ENCODE data around the gene CAMK1D.

CAMK1D gene

DNA sequence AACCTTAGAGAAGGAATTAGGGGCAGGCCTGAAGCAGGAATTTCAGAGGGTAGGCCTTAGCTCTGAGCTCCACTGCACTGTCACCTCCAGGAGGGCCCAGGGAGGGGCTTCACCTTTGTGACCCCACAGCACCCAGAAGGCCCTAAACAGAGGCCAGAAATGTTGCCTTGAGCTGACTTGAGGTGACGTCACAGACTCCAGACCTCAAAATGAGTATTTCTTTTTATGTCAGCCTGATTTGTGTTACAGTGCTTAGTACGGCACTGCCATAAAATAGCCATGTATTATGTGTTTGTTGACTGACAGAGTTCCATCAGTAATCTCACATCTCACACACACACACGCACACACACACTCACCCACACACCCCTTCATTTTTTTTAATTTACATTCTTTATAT is 440.9 kb downstream of the CAMK1D start:
- no peak for ATAC-seq
- no peak for TF ChIP-seq ZNF8 (CRISPR knock-in tag; IDR thresholded peaks at IDR 0.05)

DNA sequence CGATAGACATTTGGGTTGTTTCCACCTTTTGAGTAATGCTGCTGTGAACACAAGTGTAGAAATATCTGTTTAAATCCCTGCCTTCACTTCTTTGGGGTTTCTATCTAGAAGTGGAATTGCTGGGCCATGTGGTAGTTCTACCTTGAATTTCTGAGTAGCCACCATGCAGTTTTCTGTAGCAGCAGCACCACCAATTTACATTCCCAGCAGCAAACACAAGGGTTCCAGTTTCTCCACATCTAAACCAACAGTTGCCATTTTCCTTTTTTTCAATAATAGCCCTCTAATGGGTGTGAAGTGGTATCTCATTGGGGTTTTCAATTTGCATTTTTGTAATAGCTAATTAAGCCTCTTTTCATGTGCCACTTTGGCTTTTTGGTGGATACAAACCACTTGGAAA is 442.4 kb downstream of the CAMK1D start:
- ATAC-seq: no peak
- TF ChIP-seq ZFP30 (CRISPR knock-in tag; IDR thresholded peaks at IDR 0.05): no peak
- TF ChIP-seq, protein P1, sequence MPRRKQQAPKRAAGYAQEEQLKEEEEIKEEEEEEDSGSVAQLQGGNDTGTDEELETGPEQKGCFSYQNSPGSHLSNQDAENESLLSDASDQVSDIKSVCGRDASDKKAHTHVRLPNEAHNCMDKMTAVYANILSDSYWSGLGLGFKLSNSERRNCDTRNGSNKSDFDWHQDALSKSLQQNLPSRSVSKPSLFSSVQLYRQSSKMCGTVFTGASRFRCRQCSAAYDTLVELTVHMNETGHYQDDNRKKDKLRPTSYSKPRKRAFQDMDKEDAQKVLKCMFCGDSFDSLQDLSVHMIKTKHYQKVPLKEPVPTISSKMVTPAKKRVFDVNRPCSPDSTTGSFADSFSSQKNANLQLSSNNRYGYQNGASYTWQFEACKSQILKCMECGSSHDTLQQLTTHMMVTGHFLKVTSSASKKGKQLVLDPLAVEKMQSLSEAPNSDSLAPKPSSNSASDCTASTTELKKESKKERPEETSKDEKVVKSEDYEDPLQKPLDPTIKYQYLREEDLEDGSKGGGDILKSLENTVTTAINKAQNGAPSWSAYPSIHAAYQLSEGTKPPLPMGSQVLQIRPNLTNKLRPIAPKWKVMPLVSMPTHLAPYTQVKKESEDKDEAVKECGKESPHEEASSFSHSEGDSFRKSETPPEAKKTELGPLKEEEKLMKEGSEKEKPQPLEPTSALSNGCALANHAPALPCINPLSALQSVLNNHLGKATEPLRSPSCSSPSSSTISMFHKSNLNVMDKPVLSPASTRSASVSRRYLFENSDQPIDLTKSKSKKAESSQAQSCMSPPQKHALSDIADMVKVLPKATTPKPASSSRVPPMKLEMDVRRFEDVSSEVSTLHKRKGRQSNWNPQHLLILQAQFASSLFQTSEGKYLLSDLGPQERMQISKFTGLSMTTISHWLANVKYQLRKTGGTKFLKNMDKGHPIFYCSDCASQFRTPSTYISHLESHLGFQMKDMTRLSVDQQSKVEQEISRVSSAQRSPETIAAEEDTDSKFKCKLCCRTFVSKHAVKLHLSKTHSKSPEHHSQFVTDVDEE (CRISPR knock-in tag; IDR thresholded peaks at IDR 0.05): no peak
- TF ChIP-seq SNAI2 (CRISPR knock-in tag; IDR thresholded peaks at IDR 0.05): no peak
- no peak for TF ChIP-seq ARNTL (CRISPR knock-in tag; IDR thresholded peaks at IDR 0.05; ENCODE audit: borderline replicate concordance, low read depth)
- no peak for TF ChIP-seq TOX (CRISPR knock-in tag; IDR thresholded peaks at IDR 0.05; ENCODE audit: borderline replicate concordance)
- TF ChIP-seq TCF4 (CRISPR knock-in tag; IDR thresholded peaks at IDR 0.05; ENCODE audit: borderline replicate concordance): no peak
- TF ChIP-seq ISL1 (CRISPR knock-in tag; IDR thresholded peaks at IDR 0.05): no peak
- TF ChIP-seq, protein P2, sequence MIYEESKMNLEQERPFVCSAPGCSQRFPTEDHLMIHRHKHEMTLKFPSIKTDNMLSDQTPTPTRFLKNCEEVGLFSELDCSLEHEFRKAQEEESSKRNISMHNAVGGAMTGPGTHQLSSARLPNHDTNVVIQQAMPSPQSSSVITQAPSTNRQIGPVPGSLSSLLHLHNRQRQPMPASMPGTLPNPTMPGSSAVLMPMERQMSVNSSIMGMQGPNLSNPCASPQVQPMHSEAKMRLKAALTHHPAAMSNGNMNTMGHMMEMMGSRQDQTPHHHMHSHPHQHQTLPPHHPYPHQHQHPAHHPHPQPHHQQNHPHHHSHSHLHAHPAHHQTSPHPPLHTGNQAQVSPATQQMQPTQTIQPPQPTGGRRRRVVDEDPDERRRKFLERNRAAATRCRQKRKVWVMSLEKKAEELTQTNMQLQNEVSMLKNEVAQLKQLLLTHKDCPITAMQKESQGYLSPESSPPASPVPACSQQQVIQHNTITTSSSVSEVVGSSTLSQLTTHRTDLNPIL (CRISPR knock-in tag; IDR thresholded peaks at IDR 0.05; ENCODE audit: low read depth): no peak
- TF ChIP-seq ZFP3 (CRISPR knock-in tag; IDR thresholded peaks at IDR 0.05): no peak
- TF ChIP-seq ESRRG (CRISPR knock-in tag; IDR thresholded peaks at IDR 0.05): no peak
- TF ChIP-seq, protein P3, sequence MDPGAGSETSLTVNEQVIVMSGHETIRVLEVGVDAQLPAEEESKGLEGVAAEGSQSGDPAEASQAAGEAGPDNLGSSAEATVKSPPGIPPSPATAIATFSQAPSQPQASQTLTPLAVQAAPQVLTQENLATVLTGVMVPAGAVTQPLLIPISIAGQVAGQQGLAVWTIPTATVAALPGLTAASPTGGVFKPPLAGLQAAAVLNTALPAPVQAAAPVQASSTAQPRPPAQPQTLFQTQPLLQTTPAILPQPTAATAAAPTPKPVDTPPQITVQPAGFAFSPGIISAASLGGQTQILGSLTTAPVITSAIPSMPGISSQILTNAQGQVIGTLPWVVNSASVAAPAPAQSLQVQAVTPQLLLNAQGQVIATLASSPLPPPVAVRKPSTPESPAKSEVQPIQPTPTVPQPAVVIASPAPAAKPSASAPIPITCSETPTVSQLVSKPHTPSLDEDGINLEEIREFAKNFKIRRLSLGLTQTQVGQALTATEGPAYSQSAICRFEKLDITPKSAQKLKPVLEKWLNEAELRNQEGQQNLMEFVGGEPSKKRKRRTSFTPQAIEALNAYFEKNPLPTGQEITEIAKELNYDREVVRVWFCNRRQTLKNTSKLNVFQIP (CRISPR knock-in tag; IDR thresholded peaks at IDR 0.05; ENCODE audit: borderline replicate concordance, low read depth): no peak
- TF ChIP-seq PPARA (CRISPR knock-in tag; IDR thresholded peaks at IDR 0.05; ENCODE audit: borderline replicate concordance): no peak

DNA sequence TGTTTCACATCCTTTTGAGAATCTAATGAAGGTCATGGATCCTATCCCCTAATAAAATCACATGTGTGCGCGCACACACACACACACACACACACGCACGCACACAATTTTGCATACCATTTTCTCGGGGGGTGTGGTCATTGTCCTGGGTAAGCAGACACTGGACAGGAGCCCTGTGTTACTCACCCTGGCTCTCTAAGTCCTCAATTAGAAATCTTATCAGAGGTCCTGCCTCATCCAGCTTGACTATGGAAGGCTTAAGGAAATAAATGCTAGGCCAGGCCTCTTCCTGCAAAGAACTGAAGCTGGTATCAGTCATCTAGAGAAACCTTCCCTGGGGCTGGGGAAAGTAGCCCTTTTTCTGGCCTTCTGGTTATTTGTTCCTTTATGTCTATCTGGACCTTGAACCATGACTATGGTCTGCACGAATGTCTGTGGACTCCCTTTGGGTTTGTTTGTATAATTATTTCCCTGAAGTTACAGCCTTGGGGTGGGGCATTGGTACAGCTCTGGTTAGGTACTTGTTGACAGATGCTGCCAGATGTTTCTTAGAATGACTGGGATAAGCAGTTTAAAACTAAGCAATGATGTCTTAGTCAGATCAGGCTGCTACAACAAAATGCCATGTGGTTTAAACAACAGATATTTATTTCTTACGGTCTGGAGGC is 443.7 kb downstream of the CAMK1D start:
- ATAC-seq: no peak
- TF ChIP-seq PPARA (CRISPR knock-in tag; IDR thresholded peaks at IDR 0.05; ENCODE audit: borderline replicate concordance): no peak
- no peak for TF ChIP-seq ZC3H10 (CRISPR knock-in tag; IDR thresholded peaks at IDR 0.05)
- TF ChIP-seq TOX (CRISPR knock-in tag; IDR thresholded peaks at IDR 0.05; ENCODE audit: borderline replicate concordance): no peak
- no peak for TF ChIP-seq ARNTL (CRISPR knock-in tag; IDR thresholded peaks at IDR 0.05; ENCODE audit: borderline replicate concordance, low read depth)
- no peak for TF ChIP-seq ISL1 (CRISPR knock-in tag; IDR thresholded peaks at IDR 0.05)
- TF ChIP-seq TCF4 (CRISPR knock-in tag; IDR thresholded peaks at IDR 0.05; ENCODE audit: borderline replicate concordance): no peak
- TF ChIP-seq, protein P4, sequence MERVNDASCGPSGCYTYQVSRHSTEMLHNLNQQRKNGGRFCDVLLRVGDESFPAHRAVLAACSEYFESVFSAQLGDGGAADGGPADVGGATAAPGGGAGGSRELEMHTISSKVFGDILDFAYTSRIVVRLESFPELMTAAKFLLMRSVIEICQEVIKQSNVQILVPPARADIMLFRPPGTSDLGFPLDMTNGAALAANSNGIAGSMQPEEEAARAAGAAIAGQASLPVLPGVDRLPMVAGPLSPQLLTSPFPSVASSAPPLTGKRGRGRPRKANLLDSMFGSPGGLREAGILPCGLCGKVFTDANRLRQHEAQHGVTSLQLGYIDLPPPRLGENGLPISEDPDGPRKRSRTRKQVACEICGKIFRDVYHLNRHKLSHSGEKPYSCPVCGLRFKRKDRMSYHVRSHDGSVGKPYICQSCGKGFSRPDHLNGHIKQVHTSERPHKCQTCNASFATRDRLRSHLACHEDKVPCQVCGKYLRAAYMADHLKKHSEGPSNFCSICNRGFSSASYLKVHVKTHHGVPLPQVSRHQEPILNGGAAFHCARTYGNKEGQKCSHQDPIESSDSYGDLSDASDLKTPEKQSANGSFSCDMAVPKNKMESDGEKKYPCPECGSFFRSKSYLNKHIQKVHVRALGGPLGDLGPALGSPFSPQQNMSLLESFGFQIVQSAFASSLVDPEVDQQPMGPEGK (CRISPR knock-in tag; IDR thresholded peaks at IDR 0.05; ENCODE audit: borderline replicate concordance): no peak
- no peak for TF ChIP-seq ZNF8 (CRISPR knock-in tag; IDR thresholded peaks at IDR 0.05)
- TF ChIP-seq GLIS3 (CRISPR knock-in tag; IDR thresholded peaks at IDR 0.05): no peak
- TF ChIP-seq, protein P2 (CRISPR knock-in tag; IDR thresholded peaks at IDR 0.05; ENCODE audit: low read depth): no peak
- no peak for TF ChIP-seq BACH2 (CRISPR knock-in tag; IDR thresholded peaks at IDR 0.05; ENCODE audit: borderline replicate concordance)

Measured in SK-N-SH treated with all-trans-retinoic acid at 6 μM for 48 hours (cell line).